GM18505 (cell line): ENCODE measurements around the gene EFNA4.

Experiments used
- ATAC-seq: cut with Tn5 transposase; IDR thresholded peaks from one replicate; pipeline ENCODE4 v1.9.1; 2021; ENCODE audit not compliant: unreplicated experiment
- POLR2A ChIP-seq: IDR thresholded peaks from 4 replicates; pipeline ENCODE4 v1.6.1; 2011; ENCODE audit warnings: borderline replicate concordance; ENCODE audit not compliant: insufficient read depth, insufficient read length; ENCODE audit errors: extremely low read depth

EFNA4 gene

DNA sequence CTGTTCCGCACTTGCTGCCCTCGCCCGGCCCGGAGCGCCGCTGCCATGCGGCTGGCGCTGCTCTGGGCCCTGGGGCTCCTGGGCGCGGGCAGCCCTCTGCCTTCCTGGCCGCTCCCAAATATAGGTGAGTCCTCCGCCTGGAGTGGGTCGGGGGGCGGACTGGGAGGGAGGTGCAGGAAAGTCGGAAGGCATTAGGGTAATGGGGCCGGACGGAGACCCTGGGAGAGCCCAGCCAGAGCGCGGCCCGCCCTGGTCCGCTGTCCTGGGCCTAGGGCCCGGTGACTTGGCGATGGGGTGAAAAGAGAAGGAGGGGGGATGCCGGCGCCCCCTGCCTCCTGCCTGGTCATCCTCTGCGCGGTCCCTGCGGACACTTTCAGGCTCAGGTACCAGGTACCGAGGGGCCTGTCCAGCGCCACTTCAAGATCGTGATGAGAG is 12.2 kb upstream of the EFNA4 start:
- ATAC-seq: no peak
- no peak for TF ChIP-seq POLR2A

DNA sequence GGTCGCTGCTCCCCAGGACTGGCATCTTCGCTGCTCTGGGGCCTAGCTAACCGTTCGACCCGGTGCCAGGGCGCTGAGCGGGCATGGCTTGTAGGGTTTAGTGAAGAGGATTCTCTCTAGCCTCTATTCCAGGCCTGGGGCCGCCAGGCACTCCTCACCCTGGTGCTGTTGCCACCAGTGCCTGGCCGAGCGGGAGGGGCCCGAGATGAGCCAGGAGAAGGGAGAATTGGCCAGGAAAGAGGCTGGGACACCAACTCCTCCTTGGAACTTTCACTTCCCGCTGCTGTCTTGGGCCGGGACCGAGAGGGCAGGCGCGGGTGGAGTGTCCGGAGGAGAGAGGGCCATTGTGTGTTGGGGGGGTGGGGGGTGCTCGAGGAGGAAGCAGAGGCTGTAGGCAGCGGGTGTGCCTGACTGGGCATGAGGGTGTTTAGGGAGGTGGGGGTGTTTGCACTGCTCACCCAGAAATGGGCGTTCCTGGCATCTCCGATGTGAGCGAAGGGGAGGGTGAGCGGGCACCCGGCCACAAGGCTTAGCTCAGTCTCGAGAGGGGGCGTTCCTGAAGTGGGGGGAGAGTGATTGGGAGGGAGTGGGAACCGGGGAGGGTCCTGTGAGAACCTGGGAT is 11.7 kb upstream of the EFNA4 start:
- no peak for TF ChIP-seq POLR2A
- no peak for ATAC-seq

DNA sequence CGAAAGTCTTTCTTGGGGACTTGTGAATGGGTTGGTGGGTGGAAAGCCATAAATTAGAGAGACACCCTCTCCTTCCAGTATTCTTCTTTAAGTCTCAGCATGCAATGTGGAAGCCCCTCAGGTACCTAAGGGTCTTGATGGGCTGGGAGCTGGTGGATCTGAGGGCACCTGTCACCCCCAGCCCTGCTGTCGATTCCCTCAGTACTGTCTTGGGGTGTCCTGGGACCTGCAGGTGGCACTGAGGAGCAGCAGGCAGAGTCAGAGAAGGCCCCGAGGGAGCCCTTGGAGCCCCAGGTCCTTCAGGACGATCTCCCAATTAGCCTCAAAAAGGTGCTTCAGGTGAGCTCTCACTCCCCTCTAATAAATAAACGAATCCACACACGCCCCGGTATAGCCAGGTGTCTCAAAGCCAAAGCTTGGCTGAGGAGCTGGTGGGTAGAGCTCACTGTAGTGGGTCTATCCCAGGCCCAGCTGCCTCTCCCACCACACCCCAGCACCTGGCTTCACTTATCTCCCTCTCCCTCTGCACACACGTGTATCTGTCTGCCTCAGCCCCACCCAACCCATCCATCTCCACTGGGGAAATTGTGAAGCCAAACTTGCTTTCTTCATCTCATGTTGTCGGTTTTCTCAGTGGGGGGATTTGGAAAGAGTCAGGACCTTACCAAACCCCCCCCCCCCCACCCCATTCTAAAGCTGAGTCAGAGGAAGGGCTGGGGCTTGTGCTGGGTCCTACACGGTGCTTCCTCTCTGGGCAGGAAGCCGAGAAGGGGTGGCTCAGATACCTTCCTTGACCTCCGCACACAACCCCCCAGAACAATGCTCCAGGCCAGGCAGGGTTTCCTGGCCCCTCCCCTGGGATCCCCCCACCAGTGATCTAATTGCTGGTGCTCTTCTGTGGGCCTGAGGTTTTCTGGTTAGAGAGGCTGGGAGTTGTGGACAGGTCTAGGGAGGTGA is 10.8 kb upstream of the EFNA4 start:
- TF ChIP-seq POLR2A: no peak
- no peak for ATAC-seq

DNA sequence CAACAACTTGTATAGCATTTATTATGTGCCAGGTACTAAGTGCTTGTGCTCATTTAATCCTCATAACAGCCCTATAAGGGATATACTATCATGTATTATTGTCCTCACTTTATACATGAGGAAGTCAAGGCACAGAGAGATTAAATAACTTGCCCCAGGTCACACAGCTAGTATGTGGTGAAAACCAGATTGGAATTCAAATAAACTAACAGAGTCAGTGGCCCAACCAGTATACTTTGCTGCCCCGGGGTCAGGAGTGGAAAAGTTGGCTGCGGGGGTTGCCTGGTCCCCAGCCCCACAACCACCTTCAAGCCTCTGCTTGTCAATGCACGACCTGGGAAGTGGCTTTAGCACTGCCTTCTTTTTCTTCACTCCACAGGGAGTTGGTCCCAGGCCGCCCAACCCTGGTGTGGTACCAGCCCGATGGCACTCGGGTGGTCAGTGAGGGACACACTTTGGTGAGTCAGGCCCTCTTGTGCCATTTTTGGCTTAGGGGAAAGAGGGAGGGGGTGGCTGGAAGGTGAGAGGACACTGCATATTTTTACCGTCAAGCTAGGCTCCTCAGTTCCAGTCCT is 9.9 kb upstream of the EFNA4 start:
- ATAC-seq: no peak
- no peak for TF ChIP-seq POLR2A

DNA sequence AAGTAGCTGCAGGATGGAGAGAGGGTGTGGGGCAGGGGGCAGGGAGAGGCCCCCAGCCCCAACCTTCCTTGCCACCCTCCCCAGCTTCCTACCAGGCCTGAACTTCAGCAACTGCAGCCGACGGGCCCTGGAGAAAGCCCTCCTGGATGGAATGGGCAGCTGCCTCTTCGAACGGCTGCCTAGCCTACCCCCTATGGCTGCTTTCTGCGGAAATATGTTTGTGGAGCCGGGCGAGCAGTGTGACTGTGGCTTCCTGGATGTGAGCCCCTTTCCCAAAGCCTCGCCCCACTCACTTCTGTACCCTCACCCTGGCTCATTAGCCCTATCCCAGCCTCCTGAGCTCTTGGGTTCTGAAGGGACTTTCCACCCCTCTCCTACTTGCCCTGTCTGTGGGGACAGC is 6.4 kb upstream of the EFNA4 start:
- TF ChIP-seq POLR2A: no peak
- ATAC-seq: no peak

DNA sequence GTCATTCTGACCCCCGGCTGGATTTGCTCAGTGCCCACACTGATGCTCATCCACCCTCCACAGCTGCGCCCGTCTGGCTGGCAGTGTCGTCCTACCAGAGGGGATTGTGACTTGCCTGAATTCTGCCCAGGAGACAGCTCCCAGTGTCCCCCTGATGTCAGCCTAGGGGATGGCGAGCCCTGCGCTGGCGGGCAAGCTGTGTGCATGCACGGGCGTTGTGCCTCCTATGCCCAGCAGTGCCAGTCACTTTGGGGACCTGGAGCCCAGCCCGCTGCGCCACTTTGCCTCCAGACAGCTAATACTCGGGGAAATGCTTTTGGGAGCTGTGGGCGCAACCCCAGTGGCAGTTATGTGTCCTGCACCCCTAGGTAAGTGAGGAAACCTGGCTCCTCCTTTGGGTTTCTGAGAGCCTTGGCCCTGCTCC is 5.7 kb upstream of the EFNA4 start:
- TF ChIP-seq POLR2A: no peak
- ATAC-seq: no peak

DNA sequence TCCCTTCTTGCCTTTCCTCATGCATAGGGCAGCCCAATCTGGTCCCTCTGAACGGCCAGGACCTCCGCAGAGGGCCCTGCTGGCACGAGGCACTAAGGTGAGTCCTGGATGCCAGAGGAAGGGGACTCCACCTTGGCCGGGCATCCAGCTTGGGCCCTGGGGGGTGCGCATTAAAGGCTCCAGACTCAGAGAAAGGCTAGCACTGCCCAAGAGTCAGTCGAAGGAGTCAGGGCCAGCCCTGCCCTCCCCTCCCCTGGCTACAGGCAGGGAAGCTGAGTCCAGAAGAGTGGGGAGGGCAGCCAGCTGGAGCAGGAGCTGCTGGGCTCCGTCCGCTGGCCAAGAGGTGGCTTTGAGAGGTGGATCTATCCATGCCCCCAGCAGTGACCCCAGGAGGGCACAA is 2.8 kb upstream of the EFNA4 start:
- no peak for ATAC-seq
- no peak for TF ChIP-seq POLR2A

DNA sequence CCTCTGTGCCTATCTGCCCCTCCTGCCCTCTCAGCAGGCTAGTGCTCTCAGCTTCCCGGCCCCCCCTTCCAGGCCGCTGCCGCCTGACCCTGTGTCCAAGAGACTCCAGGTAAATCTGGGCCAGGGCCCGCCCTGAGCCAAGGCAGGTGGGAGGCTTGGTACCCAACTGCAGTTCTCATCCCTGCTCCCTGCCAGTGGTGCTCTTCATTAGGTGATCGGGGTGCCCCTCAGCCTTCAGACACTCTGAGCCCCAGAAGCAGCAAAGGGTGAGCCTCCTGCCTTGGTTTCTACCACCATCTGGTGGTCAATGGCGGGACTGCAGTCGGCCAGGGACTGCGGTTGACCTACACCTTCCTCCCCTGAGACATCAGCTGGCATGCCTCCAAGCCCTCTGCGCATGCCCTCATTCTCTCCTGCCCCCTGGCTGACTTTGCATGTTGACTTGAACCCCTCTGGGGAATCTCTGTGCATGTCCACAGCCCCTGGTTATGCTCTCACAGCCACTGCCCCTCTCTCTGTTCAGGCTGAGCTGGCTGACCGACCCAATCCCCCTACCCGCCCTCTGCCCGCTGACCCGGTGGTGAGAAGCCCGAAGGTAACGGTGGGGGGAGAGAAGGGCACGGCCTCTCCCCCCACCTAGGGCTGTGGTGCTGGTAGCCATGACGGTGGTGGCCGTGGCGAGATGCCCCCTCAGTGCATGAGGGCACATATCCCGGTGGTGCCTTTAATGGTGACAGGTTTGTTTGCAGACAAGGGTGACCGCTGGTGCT is 2.0 kb upstream of the EFNA4 start:
- ATAC-seq: peak; percentile 37
- TF ChIP-seq POLR2A: no peak

DNA sequence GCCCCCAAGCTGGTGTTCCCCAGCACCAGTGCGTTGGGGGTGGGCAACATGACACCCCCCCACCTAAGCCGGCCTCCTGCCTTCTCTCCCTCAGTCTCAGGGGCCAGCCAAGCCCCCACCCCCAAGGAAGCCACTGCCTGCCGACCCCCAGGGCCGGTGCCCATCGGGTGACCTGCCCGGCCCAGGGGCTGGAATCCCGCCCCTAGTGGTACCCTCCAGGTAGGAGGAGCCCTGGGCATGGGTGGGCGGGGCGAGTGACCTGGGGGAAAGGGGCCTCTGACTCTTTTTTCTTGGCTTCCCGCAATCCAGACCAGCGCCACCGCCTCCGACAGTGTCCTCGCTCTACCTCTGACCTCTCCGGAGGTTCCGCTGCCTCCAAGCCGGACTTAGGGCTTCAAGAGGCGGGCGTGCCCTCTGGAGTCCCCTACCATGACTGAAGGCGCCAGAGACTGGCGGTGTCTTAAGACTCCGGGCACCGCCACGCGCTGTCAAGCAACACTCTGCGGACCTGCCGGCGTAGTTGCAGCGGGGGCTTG is 1.3 kb upstream of the EFNA4 start:
- no peak for TF ChIP-seq POLR2A
- ATAC-seq: no peak

DNA sequence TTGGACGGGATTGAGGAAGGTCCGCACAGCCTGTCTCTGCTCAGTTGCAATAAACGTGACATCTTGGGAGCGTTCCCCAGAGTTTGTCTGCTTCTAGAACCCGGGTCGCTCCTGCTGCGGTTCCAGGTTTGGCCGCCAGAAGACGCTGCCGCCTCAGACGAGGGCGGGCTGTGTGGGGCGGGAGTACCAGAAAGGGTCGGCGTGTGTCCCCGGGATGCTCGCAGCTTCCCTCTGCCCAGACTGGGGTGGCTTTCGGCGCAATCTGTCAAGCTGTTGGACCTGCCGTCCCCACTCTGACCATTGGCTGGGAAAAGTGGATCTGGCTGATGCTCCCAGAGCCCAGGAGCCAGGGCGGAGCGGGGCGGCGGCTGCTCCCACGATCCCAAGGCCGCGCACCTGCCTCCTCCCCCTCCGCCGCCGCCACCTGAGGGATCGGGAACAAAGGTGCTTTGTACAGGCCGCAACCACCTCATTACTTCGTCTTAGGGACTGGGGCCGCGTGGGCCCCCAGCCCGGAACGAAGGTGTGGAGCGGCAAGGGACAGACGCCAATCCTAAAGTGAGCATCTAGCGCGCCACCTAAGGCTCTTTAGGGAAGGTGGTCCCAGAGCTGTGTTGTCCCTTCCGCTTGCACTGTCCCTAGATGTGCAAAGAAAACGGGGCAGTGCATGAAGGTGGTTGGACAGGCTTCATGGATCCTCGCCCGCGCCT is 683 bp upstream of the EFNA4 start:
- ATAC-seq: no peak
- TF ChIP-seq POLR2A: no peak

DNA sequence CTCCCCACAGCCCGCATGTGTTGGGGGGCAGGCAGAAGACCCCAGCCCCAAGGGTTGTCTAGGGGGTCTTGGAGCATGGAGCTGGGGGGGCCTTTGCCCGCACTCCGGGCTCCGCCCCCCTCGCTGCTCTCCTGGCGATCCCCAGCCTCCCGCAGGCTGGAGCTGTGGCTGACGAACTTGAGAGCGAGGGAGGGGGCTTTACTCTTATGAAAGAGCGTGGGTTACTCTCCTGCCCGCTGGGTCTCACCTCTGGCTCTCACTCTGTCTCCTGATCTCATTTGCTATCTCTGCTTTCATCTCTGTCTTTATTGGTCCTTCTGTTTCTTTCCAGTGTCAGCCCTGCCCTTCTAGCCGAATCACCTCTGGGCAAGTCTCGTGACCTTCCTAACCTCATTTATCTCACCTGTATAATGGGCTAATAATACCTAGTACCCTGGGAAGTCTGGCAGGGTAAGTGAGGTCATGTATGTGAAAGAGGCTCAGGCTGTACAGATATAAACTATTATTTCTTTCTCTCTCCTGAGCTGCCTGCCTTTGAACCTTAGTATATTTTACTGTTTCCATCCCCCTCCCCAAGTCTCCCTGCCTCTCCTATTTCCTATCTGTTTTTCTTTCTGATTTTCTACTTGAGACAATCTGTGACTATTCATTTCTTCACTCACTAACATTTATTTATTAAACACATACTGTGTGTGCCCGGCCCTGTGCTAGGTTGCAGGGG is 731 bp downstream of the EFNA4 start:
- no peak for TF ChIP-seq POLR2A
- ATAC-seq: no peak
